ENCODE results near the gene ELAVL2. TPM values are rescaled to one million over a fixed set of nuclear protein-coding genes. Genes with fewer than 3 reads are reported as not detected.

ELAVL2 gene
- total RNA-seq, 1 experiment from 2014 or later = not detected

DNA sequence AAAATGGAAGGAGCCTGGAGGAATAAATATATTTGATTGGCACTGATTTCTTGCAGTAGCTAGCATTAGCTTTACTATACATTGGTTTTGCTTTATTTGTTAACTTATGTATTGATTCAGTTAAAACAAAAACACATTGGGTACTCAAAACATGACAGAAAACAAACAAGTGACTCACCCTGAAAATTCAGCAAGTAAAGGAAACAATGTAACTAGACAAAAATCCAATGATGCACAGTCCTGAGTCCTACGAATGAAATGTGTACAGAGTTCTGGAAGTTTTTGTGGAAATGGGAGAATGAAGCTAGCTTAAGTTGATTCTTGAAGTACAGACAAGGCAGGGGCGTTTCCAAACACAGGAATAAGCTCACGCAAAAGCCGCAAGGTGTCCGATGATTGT lies 175.0 kb downstream of the ELAVL2 start:
- DNase-seq (ENCODE audit: low read depth, low spot score) (no peak), ATAC-seq (no peak)
- in situ Hi-C loops (cut with HindIII; ENCODE audit: low pct_unique_long_range_greater_than_20kb, low sequenced_read_pairs) = no loop called here
- H3K27ac ChIP-seq (ENCODE audit: low read length) = no peak overlapping the region
- CTCF ChIA-PET = no interaction called here
- H3K27me3 ChIP-seq (ENCODE audit: control insufficient read depth, insufficient read depth, low read length) = no peaks in the 10 kb centered on the region
- no peaks in the 10 kb centered on the region for H3K4me1 ChIP-seq (ENCODE audit: control insufficient read depth, insufficient read depth, low read length)
- no peaks in the 10 kb centered on the region for H3K9me3 ChIP-seq (ENCODE audit: control insufficient read depth, insufficient read depth, low read depth, low read length)
- TF ChIP-seq, protein P1, sequence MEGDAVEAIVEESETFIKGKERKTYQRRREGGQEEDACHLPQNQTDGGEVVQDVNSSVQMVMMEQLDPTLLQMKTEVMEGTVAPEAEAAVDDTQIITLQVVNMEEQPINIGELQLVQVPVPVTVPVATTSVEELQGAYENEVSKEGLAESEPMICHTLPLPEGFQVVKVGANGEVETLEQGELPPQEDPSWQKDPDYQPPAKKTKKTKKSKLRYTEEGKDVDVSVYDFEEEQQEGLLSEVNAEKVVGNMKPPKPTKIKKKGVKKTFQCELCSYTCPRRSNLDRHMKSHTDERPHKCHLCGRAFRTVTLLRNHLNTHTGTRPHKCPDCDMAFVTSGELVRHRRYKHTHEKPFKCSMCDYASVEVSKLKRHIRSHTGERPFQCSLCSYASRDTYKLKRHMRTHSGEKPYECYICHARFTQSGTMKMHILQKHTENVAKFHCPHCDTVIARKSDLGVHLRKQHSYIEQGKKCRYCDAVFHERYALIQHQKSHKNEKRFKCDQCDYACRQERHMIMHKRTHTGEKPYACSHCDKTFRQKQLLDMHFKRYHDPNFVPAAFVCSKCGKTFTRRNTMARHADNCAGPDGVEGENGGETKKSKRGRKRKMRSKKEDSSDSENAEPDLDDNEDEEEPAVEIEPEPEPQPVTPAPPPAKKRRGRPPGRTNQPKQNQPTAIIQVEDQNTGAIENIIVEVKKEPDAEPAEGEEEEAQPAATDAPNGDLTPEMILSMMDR (IDR thresholded peaks at IDR 0.05) = no peak
- TF ChIP-seq TCF7L2 (IDR thresholded peaks at IDR 0.05; ENCODE audit: low read depth, low read length) = no peak
- no peak for TF ChIP-seq POLR2AphosphoS5 (IDR thresholded peaks at IDR 0.05; ENCODE audit: low read depth, low read length)
- no peak for TF ChIP-seq SIN3A (IDR thresholded peaks at IDR 0.05; ENCODE audit: borderline replicate concordance, insufficient read depth, low read depth, low read length)
- TF ChIP-seq, protein P2, sequence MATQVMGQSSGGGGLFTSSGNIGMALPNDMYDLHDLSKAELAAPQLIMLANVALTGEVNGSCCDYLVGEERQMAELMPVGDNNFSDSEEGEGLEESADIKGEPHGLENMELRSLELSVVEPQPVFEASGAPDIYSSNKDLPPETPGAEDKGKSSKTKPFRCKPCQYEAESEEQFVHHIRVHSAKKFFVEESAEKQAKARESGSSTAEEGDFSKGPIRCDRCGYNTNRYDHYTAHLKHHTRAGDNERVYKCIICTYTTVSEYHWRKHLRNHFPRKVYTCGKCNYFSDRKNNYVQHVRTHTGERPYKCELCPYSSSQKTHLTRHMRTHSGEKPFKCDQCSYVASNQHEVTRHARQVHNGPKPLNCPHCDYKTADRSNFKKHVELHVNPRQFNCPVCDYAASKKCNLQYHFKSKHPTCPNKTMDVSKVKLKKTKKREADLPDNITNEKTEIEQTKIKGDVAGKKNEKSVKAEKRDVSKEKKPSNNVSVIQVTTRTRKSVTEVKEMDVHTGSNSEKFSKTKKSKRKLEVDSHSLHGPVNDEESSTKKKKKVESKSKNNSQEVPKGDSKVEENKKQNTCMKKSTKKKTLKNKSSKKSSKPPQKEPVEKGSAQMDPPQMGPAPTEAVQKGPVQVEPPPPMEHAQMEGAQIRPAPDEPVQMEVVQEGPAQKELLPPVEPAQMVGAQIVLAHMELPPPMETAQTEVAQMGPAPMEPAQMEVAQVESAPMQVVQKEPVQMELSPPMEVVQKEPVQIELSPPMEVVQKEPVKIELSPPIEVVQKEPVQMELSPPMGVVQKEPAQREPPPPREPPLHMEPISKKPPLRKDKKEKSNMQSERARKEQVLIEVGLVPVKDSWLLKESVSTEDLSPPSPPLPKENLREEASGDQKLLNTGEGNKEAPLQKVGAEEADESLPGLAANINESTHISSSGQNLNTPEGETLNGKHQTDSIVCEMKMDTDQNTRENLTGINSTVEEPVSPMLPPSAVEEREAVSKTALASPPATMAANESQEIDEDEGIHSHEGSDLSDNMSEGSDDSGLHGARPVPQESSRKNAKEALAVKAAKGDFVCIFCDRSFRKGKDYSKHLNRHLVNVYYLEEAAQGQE (IDR thresholded peaks at IDR 0.05; ENCODE audit: insufficient read depth in 1 of 2, low read depth in 2 of 2, low read length in 1 of 2) = no peak
- BruUV-seq (replicated peaks) = no TSS peak
- POLR2A ChIA-PET = no interaction called here
- intact Hi-C loops (cut with micrococcal nuclease; ENCODE audit: unreplicated experiment) = no loop called here
- H3K36me3 ChIP-seq (ENCODE audit: control insufficient read depth, insufficient read depth, low read length) = no peaks in the 10 kb centered on the region
- no peak overlapping the region for H3K4me3 ChIP-seq (ENCODE audit: low read depth in 2 of 2, low read length in 2 of 2)

DNA sequence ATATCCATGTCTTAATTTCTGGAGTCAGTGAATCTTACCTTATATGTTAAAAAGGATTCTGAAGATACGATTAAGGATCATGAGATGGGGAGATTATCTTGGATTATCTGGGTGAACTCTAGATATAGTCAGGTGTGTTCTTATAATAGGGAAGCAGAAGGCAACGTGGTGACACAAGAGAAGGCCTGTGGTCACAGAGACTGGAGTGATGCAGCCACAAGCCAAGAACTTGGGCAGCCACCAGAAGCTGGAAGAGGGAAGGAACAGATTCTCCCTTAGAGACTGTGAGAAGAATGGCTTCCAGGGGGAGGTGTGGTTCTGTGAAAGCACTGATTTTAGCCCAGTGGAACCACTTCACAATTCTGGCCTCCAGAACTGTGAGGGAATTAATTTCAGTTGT lies 177.4 kb downstream of the ELAVL2 start:
- CTCF ChIA-PET = no interaction called here
- H3K27me3 ChIP-seq (ENCODE audit: control insufficient read depth, insufficient read depth, low read length) = no peaks in the 10 kb centered on the region
- no peak overlapping the region for H3K4me3 ChIP-seq (ENCODE audit: low read depth in 2 of 2, low read length in 2 of 2)
- intact Hi-C loops (cut with micrococcal nuclease; ENCODE audit: unreplicated experiment) = no loop called here
- no peaks in the 10 kb centered on the region for H3K9me3 ChIP-seq (ENCODE audit: control insufficient read depth, insufficient read depth, low read depth, low read length)
- H3K4me1 ChIP-seq (ENCODE audit: control insufficient read depth, insufficient read depth, low read length) = no peaks in the 10 kb centered on the region
- no peak overlapping the region for H3K27ac ChIP-seq (ENCODE audit: low read length)
- BruUV-seq (replicated peaks) = no TSS peak
- ATAC-seq (no peak), DNase-seq (ENCODE audit: low read depth, low spot score) (no peak)
- in situ Hi-C loops (cut with HindIII; ENCODE audit: low pct_unique_long_range_greater_than_20kb, low sequenced_read_pairs) = no loop called here
- TF ChIP-seq, protein P2 (IDR thresholded peaks at IDR 0.05; ENCODE audit: insufficient read depth in 1 of 2, low read depth in 2 of 2, low read length in 1 of 2) = no peak
- TF ChIP-seq, protein P1 (IDR thresholded peaks at IDR 0.05) = no peak
- TF ChIP-seq TCF7L2 (IDR thresholded peaks at IDR 0.05; ENCODE audit: low read depth, low read length) (no peak), SIN3A (IDR thresholded peaks at IDR 0.05; ENCODE audit: borderline replicate concordance, insufficient read depth, low read depth, low read length) (no peak), POLR2AphosphoS5 (IDR thresholded peaks at IDR 0.05; ENCODE audit: low read depth, low read length) (no peak)
- no peaks in the 10 kb centered on the region for H3K36me3 ChIP-seq (ENCODE audit: control insufficient read depth, insufficient read depth, low read length)
- POLR2A ChIA-PET = no interaction called here

Data from Panc1 (cell line).